OCI-M2 (cell line): Measurements from ENCODE around the gene PGA3.
"Not testable (repeated sequence)": the region's sequence is repeated elsewhere in the genome, so short reads cannot be mapped to it uniquely, and the experiment has no call there.

Experiments
- DNase-seq: peaks from one replicate; lab custom pipeline; 2025; ENCODE audit not compliant: unreplicated experiment; lab: John Stamatoyannopoulos, UW

Gene PGA3

GRCh38 chr11:61170566-61170965 is 32.7 kb upstream of the PGA3 start:
- no peak for DNase-seq

- no peak for DNase-seq
Measured at GRCh38 chr11:61171907-61172306, 31.4 kb upstream of the PGA3 start.

- no peak for DNase-seq
Measured at GRCh38 chr11:61172356-61172755, 31.0 kb upstream of the PGA3 start.

- DNase-seq, result no peak
Measured at GRCh38 chr11:61172888-61173287, 30.4 kb upstream of the PGA3 start.

- DNase-seq, result no peak
Measured at GRCh38 chr11:61173456-61173855, 29.9 kb upstream of the PGA3 start.

DNA sequence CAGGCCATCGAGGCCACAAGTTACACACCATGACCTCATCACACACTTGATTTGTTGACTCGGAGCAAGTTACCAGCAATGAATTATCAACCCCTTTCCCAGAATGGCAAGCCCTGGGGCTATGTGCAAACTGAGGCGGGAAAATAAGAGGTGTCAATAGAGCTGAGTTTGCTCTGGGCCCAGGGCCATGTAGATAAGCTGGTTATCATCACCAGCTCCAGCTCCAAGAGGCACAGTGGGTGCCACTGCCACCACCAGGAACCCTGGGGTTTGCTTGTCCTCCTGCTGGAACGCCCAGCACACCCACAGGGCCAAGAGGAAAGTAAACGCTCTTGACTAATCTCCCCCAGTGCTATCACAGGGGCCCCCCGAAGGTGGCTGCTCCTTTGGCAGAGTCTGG is 29.0 kb upstream of the PGA3 start:
- DNase-seq, result no peak

GRCh38 chr11:61174949-61175348 is 28.4 kb upstream of the PGA3 start:
- DNase-seq, result no peak

DNA sequence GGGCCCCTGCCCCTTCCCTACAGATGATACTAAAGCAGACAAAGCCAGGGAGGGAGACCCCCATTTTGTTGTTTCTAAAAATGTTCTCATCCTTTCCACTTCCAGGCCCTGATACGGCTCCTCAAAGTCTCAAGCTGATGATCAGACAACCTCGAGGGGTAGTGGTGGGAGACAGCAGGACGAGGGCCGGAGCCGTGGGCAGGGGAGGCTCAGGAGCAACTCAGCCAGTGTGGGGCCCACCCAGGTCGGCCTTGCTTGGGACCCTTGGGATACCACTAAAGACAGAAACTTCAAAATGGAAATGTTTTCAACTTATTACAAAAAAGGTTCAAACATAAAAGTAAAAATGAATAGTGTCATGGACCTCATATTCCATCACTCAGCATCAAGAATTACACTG is 26.9 kb upstream of the PGA3 start:
- DNase-seq, result no peak

- not testable (repeated sequence) for DNase-seq
Measured at GRCh38 chr11:61180205-61180604, 23.1 kb upstream of the PGA3 start.

DNA sequence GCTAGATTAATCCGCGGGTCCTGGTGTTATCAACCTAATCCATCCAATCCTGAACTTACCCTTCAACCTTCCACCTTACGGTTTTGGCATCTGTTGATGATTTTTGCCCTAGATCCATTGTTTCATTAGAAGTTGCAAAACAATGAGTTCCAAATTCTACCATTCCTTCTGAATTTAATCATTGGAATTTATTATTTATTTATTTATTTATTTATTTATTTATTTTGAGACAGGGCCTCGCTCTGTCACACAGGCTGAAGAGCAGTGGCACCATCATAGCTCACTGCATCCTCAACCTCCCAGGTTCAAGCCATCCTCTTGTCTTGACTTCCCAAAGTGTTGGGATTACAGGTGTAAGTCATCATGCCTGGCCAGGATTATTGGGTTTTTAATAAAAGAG is 21.8 kb upstream of the PGA3 start:
- DNase-seq, result no peak

DNA sequence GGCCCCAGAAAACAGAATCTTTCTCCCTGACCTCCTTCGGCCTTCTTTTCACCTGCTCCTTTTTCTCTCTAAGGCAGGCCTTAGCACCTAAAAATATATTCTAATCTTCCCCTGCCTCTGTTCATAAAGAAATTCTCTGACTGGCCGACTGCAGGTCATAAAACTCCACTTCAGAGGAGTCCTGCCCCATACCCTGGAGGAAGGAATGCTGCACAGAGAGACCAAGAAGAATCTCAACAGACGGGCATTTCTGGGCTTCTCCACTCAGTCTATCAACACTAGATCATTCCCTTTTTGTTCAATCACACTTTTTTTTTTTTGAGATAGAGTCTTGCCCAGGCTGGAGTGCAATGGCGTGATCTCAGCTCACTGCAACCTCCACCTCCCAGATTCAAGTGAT is 19.7 kb upstream of the PGA3 start:
- DNase-seq, result no peak

DNA sequence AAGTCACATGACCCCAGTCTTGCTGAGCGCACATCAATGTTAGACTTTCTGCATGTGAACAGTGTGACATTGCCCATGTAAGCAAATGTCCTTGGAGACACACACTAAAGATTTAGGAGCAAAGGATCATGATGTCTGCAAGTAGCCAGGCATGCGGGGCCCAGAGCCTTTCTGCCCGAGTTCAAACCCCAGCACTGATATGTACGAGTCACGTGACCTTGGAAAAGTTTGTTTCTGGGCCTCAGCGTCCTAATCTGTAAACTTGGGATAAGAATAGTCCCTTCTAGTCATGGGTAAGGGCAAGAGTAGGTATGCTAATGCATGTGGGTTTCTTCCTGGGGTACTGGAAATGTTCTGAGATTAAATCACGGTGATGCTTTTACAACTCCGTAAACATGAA is 16.8 kb upstream of the PGA3 start:
- no peak for DNase-seq

- DNase-seq, result peak; percentile 6
Measured at GRCh38 chr11:61187505-61188130, 15.7 kb upstream of the PGA3 start.

GRCh38 chr11:61189933-61190332 is 13.4 kb upstream of the PGA3 start:
- DNase-seq, result no peak

DNA sequence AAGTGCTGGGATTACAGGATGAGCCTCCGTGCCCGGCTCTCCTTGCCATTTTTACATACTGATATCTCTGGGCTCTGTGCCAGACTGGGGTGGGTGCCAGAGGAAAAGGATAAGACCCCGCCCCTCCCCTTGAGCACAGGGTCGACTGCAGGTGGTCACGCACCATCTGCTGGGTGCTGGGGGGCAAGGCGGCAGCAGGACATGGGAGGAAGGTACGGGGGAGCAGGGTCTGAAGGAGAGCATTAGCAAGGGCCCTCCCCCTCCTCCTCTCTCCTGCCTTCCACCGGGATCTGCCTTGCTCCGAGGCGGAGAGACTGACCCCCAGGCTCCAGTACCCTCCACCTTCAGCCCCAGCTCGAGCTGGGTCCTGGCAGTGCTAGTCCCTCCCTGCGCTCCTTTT is 9.7 kb upstream of the PGA3 start:
- no peak for DNase-seq

DNA sequence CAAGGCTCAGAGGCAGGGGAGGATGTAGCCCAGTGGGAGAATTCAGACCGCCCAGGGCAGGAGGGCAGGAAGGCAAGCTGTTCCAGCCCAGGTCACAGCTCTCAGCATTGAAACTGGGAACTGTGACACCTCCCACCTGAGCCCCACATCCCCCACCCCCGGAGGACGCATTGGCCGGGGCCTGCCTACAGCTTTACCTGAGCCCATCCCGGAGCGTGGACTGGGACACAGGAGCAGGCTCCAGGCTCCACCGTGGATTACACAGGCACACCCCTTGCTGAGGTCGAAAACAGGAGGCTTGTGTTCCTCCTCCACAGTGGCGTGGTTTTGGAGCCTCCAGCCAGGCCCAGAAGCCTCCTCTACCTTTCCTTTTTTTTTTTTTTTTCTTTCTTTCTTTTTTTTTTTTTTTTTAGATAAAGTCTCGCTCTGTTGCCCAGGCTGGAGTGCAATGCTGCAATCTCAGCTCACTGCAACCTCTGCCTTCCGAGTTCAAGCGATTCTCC is 9.1 kb upstream of the PGA3 start:
- DNase-seq, result no peak

DNA sequence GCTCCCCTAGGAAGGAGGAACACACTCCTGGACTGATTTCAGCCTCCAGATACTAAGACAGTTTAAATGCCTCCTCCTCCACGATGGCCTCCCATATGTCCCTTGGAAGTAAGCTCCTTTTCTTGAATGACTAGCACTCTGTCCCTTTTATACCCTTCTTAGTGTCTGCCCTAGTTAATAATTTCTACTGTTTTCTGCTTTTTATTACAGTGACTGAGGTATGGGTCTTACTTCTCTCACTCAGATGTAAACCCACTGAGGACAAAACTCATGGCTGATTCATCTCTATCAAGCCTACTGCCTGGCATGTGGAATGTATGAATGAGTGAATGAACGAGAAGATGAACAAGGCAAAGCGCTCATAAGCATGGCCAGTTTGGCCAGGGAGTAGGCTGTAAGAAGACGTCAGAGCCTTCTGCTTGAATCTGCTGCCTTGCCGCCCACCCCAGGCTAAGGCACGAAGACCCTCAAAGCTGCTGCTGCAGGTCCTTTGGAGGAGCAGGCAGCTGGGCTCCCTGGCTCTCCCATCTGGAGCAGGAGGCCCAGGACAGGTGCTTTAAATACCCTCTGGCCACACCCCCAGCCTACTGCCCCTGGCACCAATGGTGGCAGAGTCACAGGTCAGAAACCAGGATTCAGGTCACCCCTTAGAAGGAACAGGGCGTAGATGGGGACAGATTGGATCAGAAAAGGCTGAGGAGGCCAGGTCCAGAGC is 8.2 kb upstream of the PGA3 start:
- no peak for DNase-seq

DNA sequence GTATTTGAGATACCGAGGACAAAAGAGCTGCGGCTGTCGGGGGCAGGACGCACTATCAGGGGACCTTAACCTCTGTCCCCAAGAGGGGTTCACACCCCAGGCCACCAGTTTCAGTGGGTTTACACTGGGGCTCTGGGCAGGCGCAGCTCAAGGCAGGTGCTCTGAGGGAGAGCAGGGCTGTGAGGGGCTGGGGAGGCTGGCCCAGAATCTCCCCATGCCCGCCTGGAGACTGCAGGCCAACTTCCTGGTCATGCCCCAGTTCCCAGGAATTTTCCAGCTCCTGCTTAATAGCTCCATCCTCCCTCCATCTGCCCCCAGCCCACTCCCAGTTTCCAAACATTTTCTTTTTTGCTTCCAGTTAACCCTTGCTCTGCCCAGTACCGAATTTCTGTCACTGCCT is 7.6 kb upstream of the PGA3 start:
- no peak for DNase-seq

- DNase-seq, result no peak
Measured at GRCh38 chr11:61198361-61198760, 5.0 kb upstream of the PGA3 start.

DNA sequence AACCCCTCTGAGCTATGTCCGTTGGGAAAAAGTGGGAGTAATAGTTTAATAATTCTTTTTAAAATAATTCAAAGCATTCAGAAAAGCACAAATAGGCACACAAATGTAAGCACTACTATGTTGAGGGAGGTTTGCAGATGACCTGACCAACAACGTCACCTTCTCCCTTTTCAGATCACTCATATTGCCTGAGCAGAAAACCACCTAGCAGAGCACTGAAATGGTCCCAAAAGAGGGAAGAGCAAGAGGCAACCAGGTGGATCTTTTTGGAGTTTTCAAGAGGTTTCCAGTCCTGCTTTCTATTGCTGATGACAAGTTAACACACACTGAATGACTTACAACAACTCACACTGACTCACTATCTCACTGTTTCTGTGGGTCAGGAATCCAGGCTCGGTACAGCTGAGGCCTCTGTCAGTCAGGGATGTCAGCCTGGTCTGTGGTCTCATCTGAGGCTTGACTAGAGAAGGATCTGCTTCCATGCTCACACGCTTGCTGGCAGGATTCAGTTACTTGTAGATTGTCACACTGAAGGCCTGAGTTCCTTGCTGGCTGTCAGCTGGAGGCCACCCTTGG is 4.3 kb upstream of the PGA3 start:
- no peak for DNase-seq

GRCh38 chr11:61201476-61201875 is 1.8 kb upstream of the PGA3 start:
- no peak for DNase-seq

DNA sequence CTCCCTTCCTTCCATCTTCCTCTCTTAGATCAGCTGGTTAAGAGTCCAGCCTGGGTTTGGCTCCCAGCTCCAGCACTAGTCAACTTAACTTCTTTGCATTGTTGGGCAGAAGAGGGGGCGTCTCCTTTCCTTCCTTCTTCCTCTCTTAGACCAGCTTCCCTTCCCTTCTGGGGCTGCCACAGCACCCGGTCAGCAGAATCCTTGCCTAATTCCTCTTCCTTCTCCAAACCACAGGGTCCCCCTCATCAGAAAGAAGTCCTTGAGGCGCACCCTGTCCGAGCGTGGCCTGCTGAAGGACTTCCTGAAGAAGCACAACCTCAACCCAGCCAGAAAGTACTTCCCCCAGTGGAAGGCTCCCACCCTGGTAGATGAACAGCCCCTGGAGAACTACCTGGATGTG is 558 bp downstream of the PGA3 start:
- DNase-seq, result not testable (repeated sequence)
